MCF 10A (cell line): ENCODE data around the gene SOBP. TPM values are rescaled to one million over a fixed set of nuclear protein-coding genes. Genes with fewer than 3 reads are reported as not detected.

Source experiments
- BruUV-seq: library from RNA; stranded (reverse); fragments of 400-500 nt; replicated peaks from 2 replicates; lab custom pipeline; 2021; lab: Mats Ljungman, UMichigan
- CTCF ChIA-PET: fragments of 300-600 bp; sonication (Branson Sonifier 250); formaldehyde crosslinking; extraction: SDS; loops from one replicate; lab custom pipeline; 2021; ENCODE audit warnings: antibody characterized with exemption, inconsistent platforms; lab: Yijun Ruan, JAX
- POLR2A ChIA-PET: fragments of 300-600, 350-650 bp; sonication (Branson Sonifier 250); formaldehyde crosslinking; extraction: SDS; loops from one replicate; lab custom pipeline; 2020; ENCODE audit warnings: antibody characterized with exemption, inconsistent platforms; lab: Yijun Ruan, JAX
- DNase-seq: peaks from one replicate; pipeline ENCODE4 v3.0.0-alpha.2; 2018; ENCODE audit not compliant: unreplicated experiment
- H3K27ac Mint-ChIP-seq: one replicate; pipeline ENCODE4 v1.8.0; 2022; ENCODE audit warnings: mild to moderate bottlenecking, low read depth, mixed read lengths; ENCODE audit not compliant: unreplicated experiment
- H3K27me3 Mint-ChIP-seq: one replicate; pipeline ENCODE4 v1.8.0; 2022; ENCODE audit warnings: mixed read lengths; ENCODE audit not compliant: insufficient read depth, unreplicated experiment
- H3K36me3 Mint-ChIP-seq: one replicate; pipeline ENCODE4 v1.8.0; 2022; ENCODE audit warnings: mild to moderate bottlenecking, moderate library complexity, mixed read lengths; ENCODE audit not compliant: insufficient read depth, unreplicated experiment
- H3K4me1 Mint-ChIP-seq: one replicate; pipeline ENCODE4 v1.8.0; 2022; ENCODE audit warnings: mixed read lengths; ENCODE audit not compliant: insufficient read depth, unreplicated experiment
- H3K4me3 Mint-ChIP-seq: one replicate; pipeline ENCODE4 v1.8.0; 2022; ENCODE audit warnings: mild to moderate bottlenecking, moderate library complexity, mixed read lengths; ENCODE audit not compliant: unreplicated experiment
- H3K9me3 Mint-ChIP-seq: one replicate; pipeline ENCODE4 v1.8.0; 2022; ENCODE audit warnings: mixed read lengths; ENCODE audit not compliant: unreplicated experiment
- CTCF ChIP-seq: fragments of 200-600 bp; IDR thresholded peaks from one replicate; pipeline ENCODE4 v1.8.0; 2022; ENCODE audit warnings: antibody characterized with exemption, mild to moderate bottlenecking; ENCODE audit not compliant: unreplicated experiment
- intact Hi-C: fragments of 100-400 bp; cut with micrococcal nuclease; formaldehyde crosslinking; loops from 2 replicates; pipeline ENCODE4 v1.14.1; 2022
- total RNA-seq: library from RNA; stranded (reverse); gene quantifications from 2 replicates; pipeline ENCODE4 v1.2.3, GENCODE V29; 2022

Gene SOBP
- total RNA-seq, 1 experiment from 2014 or later, result 0.21 TPM

- no TSS peak for BruUV-seq
- no peak for DNase-seq
- ChIA-PET POLR2A (no interaction called here), CTCF (interaction anchor here (0.7 to 1.6 kb wide), 4 partner anchors 11 to 187 kb away, joined by 3 to 4 read pairs (median 4); partner anchors contain the start of gene PDSS2)
- H3K4me3 Mint-ChIP-seq, result no peak overlapping the region
- no peak overlapping the region for H3K27ac Mint-ChIP-seq
- H3K36me3 Mint-ChIP-seq, result no peaks in the 10 kb centered on the region
- H3K4me1 Mint-ChIP-seq, result no peaks in the 10 kb centered on the region
- H3K27me3 Mint-ChIP-seq, result peaks cover 29% of the 10 kb centered on the region
- intact Hi-C loops, result no loop called here
- H3K9me3 Mint-ChIP-seq, result no peaks in the 10 kb centered on the region
- TF ChIP-seq CTCF, result no peak
Observed at GRCh38 chr6:107504270-107505026, 14.5 kb downstream of the SOBP start.

GRCh38 chr6:107506145-107506544, 16.2 kb downstream of the SOBP start:
- no TSS peak for BruUV-seq
- POLR2A ChIA-PET, result no interaction called here
- peak; percentile 73 for DNase-seq

GRCh38 chr6:107509506-107509905, 19.6 kb downstream of the SOBP start:
- ChIA-PET CTCF (interaction anchor here (0.6 to 1.0 kb wide), 2 partner anchors 21 to 48 kb away, joined by 3 read pairs; no protein-coding TSS in a partner anchor), POLR2A (interaction anchor here (1.0 kb wide), 1 partner anchor 50 kb away, joined by 3 read pairs; the partner anchor contains the start of gene PDSS2)
- BruUV-seq, result no TSS peak
- H3K27me3 Mint-ChIP-seq, result peaks cover 2% of the 10 kb centered on the region
- H3K9me3 Mint-ChIP-seq, result no peaks in the 10 kb centered on the region
- no peaks in the 10 kb centered on the region for H3K36me3 Mint-ChIP-seq
- no peak for TF ChIP-seq CTCF
- intact Hi-C loops, result no loop called here
- H3K4me3 Mint-ChIP-seq, result no peak overlapping the region
- H3K27ac Mint-ChIP-seq, result no peak overlapping the region
- H3K4me1 Mint-ChIP-seq, result no peaks in the 10 kb centered on the region
- no peak for DNase-seq

More at GRCh38 chr6:107506145-107506544, 16.2 kb downstream of the SOBP start:
- Mint-ChIP-seq H3K27ac (no peak overlapping the region), H3K36me3 (no peaks in the 10 kb centered on the region), H3K4me1 (no peaks in the 10 kb centered on the region), H3K9me3 (no peaks in the 10 kb centered on the region), H3K27me3 (peaks cover 24% of the 10 kb centered on the region), H3K4me3 (no peak overlapping the region)
- intact Hi-C loops, result no loop called here
- CTCF ChIA-PET, result interaction anchor here (0.6 to 0.7 kb wide), 2 partner anchors 9 to 80 kb away, joined by 3 to 5 read pairs; no protein-coding TSS in a partner anchor
- TF ChIP-seq CTCF, result no peak

GRCh38 chr6:107510108-107510507, 20.2 kb downstream of the SOBP start:
- DNase-seq, result no peak
- TF ChIP-seq CTCF, result no peak
- POLR2A ChIA-PET, result interaction anchor here (1.0 kb wide), 1 partner anchor 51 kb away, joined by 3 read pairs; the partner anchor contains the start of gene PDSS2
- CTCF ChIA-PET, result no interaction called here
- intact Hi-C loops, result no loop called here
- Mint-ChIP-seq H3K27ac (no peak overlapping the region), H3K9me3 (no peaks in the 10 kb centered on the region), H3K36me3 (no peaks in the 10 kb centered on the region), H3K4me1 (no peaks in the 10 kb centered on the region), H3K27me3 (no peaks in the 10 kb centered on the region), H3K4me3 (no peak overlapping the region)
- BruUV-seq, result no TSS peak
